WTC11 (cell line): Measurements from ENCODE around the gene PPFIBP1. TPM values are rescaled to one million over a fixed set of nuclear protein-coding genes. Genes with fewer than 3 reads are reported as not detected.

Experiments used
- ATAC-seq: fragments of 200-7000 bp; cut with Tn5 transposase; 2 replicates; pipeline ENCODE4 v1.10.0; 2021; ENCODE audit warnings: mild to moderate bottlenecking, moderate library complexity
- CTCF ChIA-PET: fragments of 300-600 bp; sonication (Branson Sonifier 250); formaldehyde crosslinking; loops from one replicate; lab custom pipeline; 2021; ENCODE audit warnings: antibody characterized with exemption; lab: Charles Lee
- POLR2A ChIA-PET: fragments of 350-600 bp; sonication (Branson Sonifier 250); formaldehyde crosslinking; loops from one replicate; lab custom pipeline; 2021; ENCODE audit warnings: antibody characterized with exemption; lab: Charles Lee
- DNase-seq: peaks from one replicate; pipeline ENCODE4 v3.0.0; 2021; ENCODE audit warnings: low spot score
- H3K27ac Mint-ChIP-seq: 2 replicates; pipeline ENCODE4 v1.8.0; 2021; ENCODE audit warnings: mixed read lengths
- H3K27me3 Mint-ChIP-seq: 2 replicates; pipeline ENCODE4 v1.8.0; 2021; ENCODE audit warnings: low read depth, mild to moderate bottlenecking, moderate library complexity, mixed read lengths
- H3K36me3 Mint-ChIP-seq: 2 replicates; pipeline ENCODE4 v1.8.0; 2021; ENCODE audit warnings: mixed read lengths
- H3K4me1 Mint-ChIP-seq: 2 replicates; pipeline ENCODE4 v1.8.0; 2022; ENCODE audit warnings: mixed read lengths
- H3K4me3 Mint-ChIP-seq: 2 replicates; pipeline ENCODE4 v1.8.0; 2021; ENCODE audit warnings: mild to moderate bottlenecking, moderate library complexity, mixed read lengths
- H3K9me3 Mint-ChIP-seq: 2 replicates; pipeline ENCODE4 v1.8.0; 2021; ENCODE audit warnings: mixed read lengths
- ESRRA ChIP-seq: sonication (generic); formaldehyde crosslinking; IDR thresholded peaks from 2 replicates; pipeline ENCODE4 v1.8.1; 2022; ENCODE audit warnings: mild to moderate bottlenecking, missing genetic modification reagents, borderline replicate concordance
- ETV6 ChIP-seq: sonication (generic); formaldehyde crosslinking; IDR thresholded peaks from 2 replicates; pipeline ENCODE4 v1.8.1; 2022; ENCODE audit warnings: mild to moderate bottlenecking, missing genetic modification reagents
- GRHL2 ChIP-seq: fragments of 250-450 bp; sonication (Bioruptor Pico); IDR thresholded peaks from 2 replicates; pipeline ENCODE4 v1.8.0; 2022; ENCODE audit warnings: mild to moderate bottlenecking, moderate library complexity; ENCODE audit not compliant: insufficient replicate concordance, severe bottlenecking
- JUN ChIP-seq: sonication (generic); formaldehyde crosslinking; IDR thresholded peaks from 2 replicates; pipeline ENCODE4 v1.8.0; 2023; ENCODE audit warnings: mild to moderate bottlenecking, missing genetic modification reagents
- KAT7 ChIP-seq: sonication (generic); formaldehyde crosslinking; IDR thresholded peaks from 2 replicates; pipeline ENCODE4 v1.8.1; 2023; ENCODE audit warnings: missing genetic modification reagents, mild to moderate bottlenecking, borderline replicate concordance
- ZNF138 ChIP-seq: sonication (generic); formaldehyde crosslinking; conservative IDR thresholded peaks from 2 replicates; pipeline ENCODE4 v1.8.1; 2022; ENCODE audit warnings: mild to moderate bottlenecking, moderate library complexity, missing genetic modification reagents
- ZNF396 ChIP-seq: fragments of 250-450 bp; sonication (Bioruptor Pico); IDR thresholded peaks from 2 replicates; pipeline ENCODE4 v1.8.0; 2021; ENCODE audit warnings: mild to moderate bottlenecking, moderate library complexity, borderline replicate concordance
- ZNF671 ChIP-seq: fragments of 250-450 bp; sonication (Bioruptor Pico); IDR thresholded peaks from 2 replicates; pipeline ENCODE4 v1.8.0; 2021; ENCODE audit warnings: mild to moderate bottlenecking
- total RNA-seq: library from RNA; stranded (reverse); gene quantifications from 3 replicates; pipeline ENCODE4 v1.2.3, GENCODE V29; 2021
- TF ChIP-seq, protein P1 (sequence below): sonication (generic); formaldehyde crosslinking; IDR thresholded peaks from 2 replicates; pipeline ENCODE4 v1.8.1; 2022; ENCODE audit warnings: low read depth, mild to moderate bottlenecking, moderate library complexity, missing genetic modification reagents, borderline replicate concordance
- TF ChIP-seq, protein P2 (sequence below): fragments of 250-450 bp; sonication (Bioruptor Pico); IDR thresholded peaks from 2 replicates; pipeline ENCODE4 v1.9.0; 2021; ENCODE audit warnings: mild to moderate bottlenecking
- TF ChIP-seq, protein P3 (sequence below): sonication (generic); formaldehyde crosslinking; IDR thresholded peaks from 2 replicates; pipeline ENCODE4 v1.8.0; 2023; ENCODE audit warnings: missing genetic modification reagents, mild to moderate bottlenecking, borderline replicate concordance
- TF ChIP-seq, protein P4 (sequence below): sonication (generic); formaldehyde crosslinking; IDR thresholded peaks from 2 replicates; pipeline ENCODE4 v1.8.0; 2022; ENCODE audit warnings: missing genetic modification reagents
- TF ChIP-seq, protein P5 (sequence below): sonication (generic); formaldehyde crosslinking; IDR thresholded peaks from 2 replicates; pipeline ENCODE4 v1.8.1; 2023; ENCODE audit warnings: mild to moderate bottlenecking, missing genetic modification reagents, borderline replicate concordance
- TF ChIP-seq, protein P6 (sequence below): sonication (generic); formaldehyde crosslinking; IDR thresholded peaks from 2 replicates; pipeline ENCODE4 v1.8.1; 2023; ENCODE audit warnings: mild to moderate bottlenecking, missing genetic modification reagents

Gene PPFIBP1
- total RNA-seq, 1 experiment from 2014 or later: 27.7 TPM

DNA sequence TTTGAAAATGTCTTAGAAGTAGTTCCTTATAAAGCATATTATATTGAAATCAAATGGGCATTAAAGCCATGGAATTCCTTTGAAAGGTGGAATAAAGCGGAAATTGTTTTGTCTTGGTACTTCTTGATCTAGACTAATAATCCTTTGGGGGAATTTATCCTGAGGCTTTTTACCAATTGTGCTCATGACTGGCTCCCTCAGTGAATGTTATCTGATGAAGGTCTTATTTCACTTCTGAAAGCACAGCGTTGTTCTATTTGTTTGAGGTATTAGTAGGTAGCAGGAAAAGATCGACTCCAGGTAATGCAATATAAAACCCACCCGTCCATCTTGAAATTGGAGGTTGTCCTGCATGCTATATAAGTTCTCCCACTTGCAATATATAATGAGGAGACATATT lies 64.8 kb downstream of the PPFIBP1 start:
- TF ChIP-seq GRHL2 (no peak), ZNF396 (CRISPR knock-in tag) (no peak), KAT7 (no peak), ZNF671 (CRISPR knock-in tag) (no peak), ZNF138 (CRISPR knock-in tag) (no peak), ETV6 (no peak), JUN (CRISPR knock-in tag) (no peak), ESRRA (no peak)
- TF ChIP-seq, protein P1, sequence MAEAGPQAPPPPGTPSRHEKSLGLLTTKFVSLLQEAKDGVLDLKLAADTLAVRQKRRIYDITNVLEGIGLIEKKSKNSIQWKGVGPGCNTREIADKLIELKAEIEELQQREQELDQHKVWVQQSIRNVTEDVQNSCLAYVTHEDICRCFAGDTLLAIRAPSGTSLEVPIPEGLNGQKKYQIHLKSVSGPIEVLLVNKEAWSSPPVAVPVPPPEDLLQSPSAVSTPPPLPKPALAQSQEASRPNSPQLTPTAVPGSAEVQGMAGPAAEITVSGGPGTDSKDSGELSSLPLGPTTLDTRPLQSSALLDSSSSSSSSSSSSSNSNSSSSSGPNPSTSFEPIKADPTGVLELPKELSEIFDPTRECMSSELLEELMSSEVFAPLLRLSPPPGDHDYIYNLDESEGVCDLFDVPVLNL (CRISPR knock-in tag): no peak
- TF ChIP-seq, protein P2, sequence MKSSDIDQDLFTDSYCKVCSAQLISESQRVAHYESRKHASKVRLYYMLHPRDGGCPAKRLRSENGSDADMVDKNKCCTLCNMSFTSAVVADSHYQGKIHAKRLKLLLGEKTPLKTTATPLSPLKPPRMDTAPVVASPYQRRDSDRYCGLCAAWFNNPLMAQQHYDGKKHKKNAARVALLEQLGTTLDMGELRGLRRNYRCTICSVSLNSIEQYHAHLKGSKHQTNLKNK (CRISPR knock-in tag): no peak
- TF ChIP-seq, protein P3, sequence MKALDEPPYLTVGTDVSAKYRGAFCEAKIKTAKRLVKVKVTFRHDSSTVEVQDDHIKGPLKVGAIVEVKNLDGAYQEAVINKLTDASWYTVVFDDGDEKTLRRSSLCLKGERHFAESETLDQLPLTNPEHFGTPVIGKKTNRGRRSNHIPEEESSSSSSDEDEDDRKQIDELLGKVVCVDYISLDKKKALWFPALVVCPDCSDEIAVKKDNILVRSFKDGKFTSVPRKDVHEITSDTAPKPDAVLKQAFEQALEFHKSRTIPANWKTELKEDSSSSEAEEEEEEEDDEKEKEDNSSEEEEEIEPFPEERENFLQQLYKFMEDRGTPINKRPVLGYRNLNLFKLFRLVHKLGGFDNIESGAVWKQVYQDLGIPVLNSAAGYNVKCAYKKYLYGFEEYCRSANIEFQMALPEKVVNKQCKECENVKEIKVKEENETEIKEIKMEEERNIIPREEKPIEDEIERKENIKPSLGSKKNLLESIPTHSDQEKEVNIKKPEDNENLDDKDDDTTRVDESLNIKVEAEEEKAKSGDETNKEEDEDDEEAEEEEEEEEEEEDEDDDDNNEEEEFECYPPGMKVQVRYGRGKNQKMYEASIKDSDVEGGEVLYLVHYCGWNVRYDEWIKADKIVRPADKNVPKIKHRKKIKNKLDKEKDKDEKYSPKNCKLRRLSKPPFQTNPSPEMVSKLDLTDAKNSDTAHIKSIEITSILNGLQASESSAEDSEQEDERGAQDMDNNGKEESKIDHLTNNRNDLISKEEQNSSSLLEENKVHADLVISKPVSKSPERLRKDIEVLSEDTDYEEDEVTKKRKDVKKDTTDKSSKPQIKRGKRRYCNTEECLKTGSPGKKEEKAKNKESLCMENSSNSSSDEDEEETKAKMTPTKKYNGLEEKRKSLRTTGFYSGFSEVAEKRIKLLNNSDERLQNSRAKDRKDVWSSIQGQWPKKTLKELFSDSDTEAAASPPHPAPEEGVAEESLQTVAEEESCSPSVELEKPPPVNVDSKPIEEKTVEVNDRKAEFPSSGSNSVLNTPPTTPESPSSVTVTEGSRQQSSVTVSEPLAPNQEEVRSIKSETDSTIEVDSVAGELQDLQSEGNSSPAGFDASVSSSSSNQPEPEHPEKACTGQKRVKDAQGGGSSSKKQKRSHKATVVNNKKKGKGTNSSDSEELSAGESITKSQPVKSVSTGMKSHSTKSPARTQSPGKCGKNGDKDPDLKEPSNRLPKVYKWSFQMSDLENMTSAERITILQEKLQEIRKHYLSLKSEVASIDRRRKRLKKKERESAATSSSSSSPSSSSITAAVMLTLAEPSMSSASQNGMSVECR (CRISPR knock-in tag): no peak
- TF ChIP-seq, protein P4, sequence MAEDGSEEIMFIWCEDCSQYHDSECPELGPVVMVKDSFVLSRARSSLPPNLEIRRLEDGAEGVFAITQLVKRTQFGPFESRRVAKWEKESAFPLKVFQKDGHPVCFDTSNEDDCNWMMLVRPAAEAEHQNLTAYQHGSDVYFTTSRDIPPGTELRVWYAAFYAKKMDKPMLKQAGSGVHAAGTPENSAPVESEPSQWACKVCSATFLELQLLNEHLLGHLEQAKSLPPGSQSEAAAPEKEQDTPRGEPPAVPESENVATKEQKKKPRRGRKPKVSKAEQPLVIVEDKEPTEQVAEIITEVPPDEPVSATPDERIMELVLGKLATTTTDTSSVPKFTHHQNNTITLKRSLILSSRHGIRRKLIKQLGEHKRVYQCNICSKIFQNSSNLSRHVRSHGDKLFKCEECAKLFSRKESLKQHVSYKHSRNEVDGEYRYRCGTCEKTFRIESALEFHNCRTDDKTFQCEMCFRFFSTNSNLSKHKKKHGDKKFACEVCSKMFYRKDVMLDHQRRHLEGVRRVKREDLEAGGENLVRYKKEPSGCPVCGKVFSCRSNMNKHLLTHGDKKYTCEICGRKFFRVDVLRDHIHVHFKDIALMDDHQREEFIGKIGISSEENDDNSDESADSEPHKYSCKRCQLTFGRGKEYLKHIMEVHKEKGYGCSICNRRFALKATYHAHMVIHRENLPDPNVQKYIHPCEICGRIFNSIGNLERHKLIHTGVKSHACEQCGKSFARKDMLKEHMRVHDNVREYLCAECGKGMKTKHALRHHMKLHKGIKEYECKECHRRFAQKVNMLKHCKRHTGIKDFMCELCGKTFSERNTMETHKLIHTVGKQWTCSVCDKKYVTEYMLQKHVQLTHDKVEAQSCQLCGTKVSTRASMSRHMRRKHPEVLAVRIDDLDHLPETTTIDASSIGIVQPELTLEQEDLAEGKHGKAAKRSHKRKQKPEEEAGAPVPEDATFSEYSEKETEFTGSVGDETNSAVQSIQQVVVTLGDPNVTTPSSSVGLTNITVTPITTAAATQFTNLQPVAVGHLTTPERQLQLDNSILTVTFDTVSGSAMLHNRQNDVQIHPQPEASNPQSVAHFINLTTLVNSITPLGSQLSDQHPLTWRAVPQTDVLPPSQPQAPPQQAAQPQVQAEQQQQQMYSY (CRISPR knock-in tag): no peak
- TF ChIP-seq, protein P5, sequence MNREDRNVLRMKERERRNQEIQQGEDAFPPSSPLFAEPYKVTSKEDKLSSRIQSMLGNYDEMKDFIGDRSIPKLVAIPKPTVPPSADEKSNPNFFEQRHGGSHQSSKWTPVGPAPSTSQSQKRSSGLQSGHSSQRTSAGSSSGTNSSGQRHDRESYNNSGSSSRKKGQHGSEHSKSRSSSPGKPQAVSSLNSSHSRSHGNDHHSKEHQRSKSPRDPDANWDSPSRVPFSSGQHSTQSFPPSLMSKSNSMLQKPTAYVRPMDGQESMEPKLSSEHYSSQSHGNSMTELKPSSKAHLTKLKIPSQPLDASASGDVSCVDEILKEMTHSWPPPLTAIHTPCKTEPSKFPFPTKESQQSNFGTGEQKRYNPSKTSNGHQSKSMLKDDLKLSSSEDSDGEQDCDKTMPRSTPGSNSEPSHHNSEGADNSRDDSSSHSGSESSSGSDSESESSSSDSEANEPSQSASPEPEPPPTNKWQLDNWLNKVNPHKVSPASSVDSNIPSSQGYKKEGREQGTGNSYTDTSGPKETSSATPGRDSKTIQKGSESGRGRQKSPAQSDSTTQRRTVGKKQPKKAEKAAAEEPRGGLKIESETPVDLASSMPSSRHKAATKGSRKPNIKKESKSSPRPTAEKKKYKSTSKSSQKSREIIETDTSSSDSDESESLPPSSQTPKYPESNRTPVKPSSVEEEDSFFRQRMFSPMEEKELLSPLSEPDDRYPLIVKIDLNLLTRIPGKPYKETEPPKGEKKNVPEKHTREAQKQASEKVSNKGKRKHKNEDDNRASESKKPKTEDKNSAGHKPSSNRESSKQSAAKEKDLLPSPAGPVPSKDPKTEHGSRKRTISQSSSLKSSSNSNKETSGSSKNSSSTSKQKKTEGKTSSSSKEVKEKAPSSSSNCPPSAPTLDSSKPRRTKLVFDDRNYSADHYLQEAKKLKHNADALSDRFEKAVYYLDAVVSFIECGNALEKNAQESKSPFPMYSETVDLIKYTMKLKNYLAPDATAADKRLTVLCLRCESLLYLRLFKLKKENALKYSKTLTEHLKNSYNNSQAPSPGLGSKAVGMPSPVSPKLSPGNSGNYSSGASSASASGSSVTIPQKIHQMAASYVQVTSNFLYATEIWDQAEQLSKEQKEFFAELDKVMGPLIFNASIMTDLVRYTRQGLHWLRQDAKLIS (CRISPR knock-in tag): no peak
- TF ChIP-seq, protein P6, sequence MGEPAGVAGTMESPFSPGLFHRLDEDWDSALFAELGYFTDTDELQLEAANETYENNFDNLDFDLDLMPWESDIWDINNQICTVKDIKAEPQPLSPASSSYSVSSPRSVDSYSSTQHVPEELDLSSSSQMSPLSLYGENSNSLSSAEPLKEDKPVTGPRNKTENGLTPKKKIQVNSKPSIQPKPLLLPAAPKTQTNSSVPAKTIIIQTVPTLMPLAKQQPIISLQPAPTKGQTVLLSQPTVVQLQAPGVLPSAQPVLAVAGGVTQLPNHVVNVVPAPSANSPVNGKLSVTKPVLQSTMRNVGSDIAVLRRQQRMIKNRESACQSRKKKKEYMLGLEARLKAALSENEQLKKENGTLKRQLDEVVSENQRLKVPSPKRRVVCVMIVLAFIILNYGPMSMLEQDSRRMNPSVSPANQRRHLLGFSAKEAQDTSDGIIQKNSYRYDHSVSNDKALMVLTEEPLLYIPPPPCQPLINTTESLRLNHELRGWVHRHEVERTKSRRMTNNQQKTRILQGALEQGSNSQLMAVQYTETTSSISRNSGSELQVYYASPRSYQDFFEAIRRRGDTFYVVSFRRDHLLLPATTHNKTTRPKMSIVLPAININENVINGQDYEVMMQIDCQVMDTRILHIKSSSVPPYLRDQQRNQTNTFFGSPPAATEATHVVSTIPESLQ: no peak
- Mint-ChIP-seq H3K36me3 (no peaks in the 10 kb centered on the region), H3K27me3 (no peaks in the 10 kb centered on the region), H3K27ac (no peak overlapping the region), H3K4me1 (peaks cover 14% of the 10 kb centered on the region), H3K4me3 (no peak overlapping the region), H3K9me3 (no peaks in the 10 kb centered on the region)
- ChIA-PET POLR2A (no interaction called here), CTCF (no interaction called here)
- DNase-seq (no peak), ATAC-seq (no peak)
